ENCODE results near the gene CADM4. TPM values are rescaled to one million over a fixed set of nuclear protein-coding genes. Genes with fewer than 3 reads are reported as not detected.

Gene CADM4
- total and polyA plus RNA-seq, 10 of the 15 experiments (the other 5 are each of a cell fraction or from before 2014, with no cell fraction given) = 0.04 to 0.12 (median 0.08) TPM; not detected in 5

DNA sequence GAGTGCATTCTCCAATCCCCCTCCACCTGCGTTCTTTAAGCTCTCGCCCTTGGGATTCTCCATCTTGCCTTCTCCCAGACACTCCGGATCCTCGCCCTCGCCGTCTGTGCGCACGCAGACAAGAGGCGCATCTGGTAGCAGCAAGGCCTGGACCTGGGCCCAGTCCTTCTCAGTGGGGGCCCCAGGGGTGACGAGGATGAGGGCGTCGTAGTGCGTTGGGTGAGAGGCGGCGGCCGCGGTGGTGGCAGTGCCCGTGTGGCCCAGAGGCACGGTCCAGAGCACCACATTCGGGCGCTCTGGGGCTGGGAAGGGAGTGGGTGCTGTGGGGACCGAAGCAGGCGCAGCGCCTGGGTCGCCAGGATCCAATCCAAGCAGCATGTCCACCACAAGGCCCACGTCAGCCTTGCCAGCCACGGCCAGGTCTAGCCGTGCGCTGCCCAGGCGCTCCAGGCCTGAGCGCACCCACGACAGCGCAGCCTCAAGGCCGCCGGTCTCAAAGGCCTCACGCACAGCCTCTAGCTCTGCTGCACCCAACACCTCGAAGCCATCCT lies 46.8 kb downstream of the CADM4 start:
- Histone ChIP-seq H3K4me1 (ENCODE audit: control insufficient read depth, insufficient read depth, low read length) (peaks cover 5% of the 10 kb centered on the region; the same call in 1 of the 2 replicates), H3K9me3 (replicated peaks; ENCODE audit: control insufficient read depth, insufficient read depth, low read length) (no peaks in the 10 kb centered on the region), H4K20me1 (ENCODE audit: control insufficient read depth, insufficient read depth) (no peaks in the 10 kb centered on the region), H3K4me3 (no peak overlapping the region), H2AFZ (ENCODE audit: control insufficient read depth, low read depth, low read length) (no peak overlapping the region), H3K27ac (ENCODE audit: control insufficient read depth, insufficient read depth) (no peak overlapping the region), H3K27me3 (replicated peaks in 1 of 2; ENCODE audit: control insufficient read depth in 2 of 2, insufficient read depth in 2 of 2, low read length in 1 of 2) (no peaks in the 10 kb centered on the region), H3K79me2 (ENCODE audit: control insufficient read depth, insufficient read depth, low read length) (peaks cover 29% of the 10 kb centered on the region), H3K36me3 (ENCODE audit: control insufficient read depth in 2 of 2, insufficient read depth in 2 of 2, low read length in 1 of 2) (peaks cover 3 to 6% of the 10 kb centered on the region in 2 experiments; a peak in 3 of 4 replicates), H3K9ac (ENCODE audit: control insufficient read depth, insufficient read depth, low read length) (no peak overlapping the region), H3K4me2 (ENCODE audit: control insufficient read depth, insufficient read depth) (no peak overlapping the region)
- ChIA-PET CTCF (interaction anchor here (1.2 to 6.6 kb wide), 5 partner anchors 10 to 146 kb away, joined by 4 to 169 read pairs (median 36); no protein-coding TSS in a partner anchor), POLR2A (no interaction called here), RAD21 (ENCODE audit: unreplicated experiment) (interaction anchor here (4.8 kb wide), 1 partner anchor 38 kb away, joined by 92 read pairs; no protein-coding TSS in a partner anchor), SMC1A (ENCODE audit: uncharacterized antibody, unreplicated experiment) (interaction anchor here (0.7 to 5.4 kb wide), 2 partner anchors 37 to 444 kb away, joined by 3 to 59 read pairs; no protein-coding TSS in a partner anchor)
- WGBS (ENCODE audit: insufficient coverage, insufficient replicate concordance, low lambda C conversion rate, missing lambda C conversion rate) = 99% methylated on average over 35 of the region's 37 CpGs
- ATAC-seq (no peak), FAIRE-seq (no peak), DNase-seq (ENCODE audit: low read depth, low spot score) (no peak)
- in situ Hi-C loops (cut with MboI) (no loop called here), intact Hi-C loops (cut with micrococcal nuclease; ENCODE audit: unreplicated experiment) (no loop called here)
- no TSS peak for BruUV-seq (replicated peaks)
- no peak for TF ChIP-seq EED (IDR thresholded peaks at IDR 0.05; ENCODE audit: low read depth)

DNA sequence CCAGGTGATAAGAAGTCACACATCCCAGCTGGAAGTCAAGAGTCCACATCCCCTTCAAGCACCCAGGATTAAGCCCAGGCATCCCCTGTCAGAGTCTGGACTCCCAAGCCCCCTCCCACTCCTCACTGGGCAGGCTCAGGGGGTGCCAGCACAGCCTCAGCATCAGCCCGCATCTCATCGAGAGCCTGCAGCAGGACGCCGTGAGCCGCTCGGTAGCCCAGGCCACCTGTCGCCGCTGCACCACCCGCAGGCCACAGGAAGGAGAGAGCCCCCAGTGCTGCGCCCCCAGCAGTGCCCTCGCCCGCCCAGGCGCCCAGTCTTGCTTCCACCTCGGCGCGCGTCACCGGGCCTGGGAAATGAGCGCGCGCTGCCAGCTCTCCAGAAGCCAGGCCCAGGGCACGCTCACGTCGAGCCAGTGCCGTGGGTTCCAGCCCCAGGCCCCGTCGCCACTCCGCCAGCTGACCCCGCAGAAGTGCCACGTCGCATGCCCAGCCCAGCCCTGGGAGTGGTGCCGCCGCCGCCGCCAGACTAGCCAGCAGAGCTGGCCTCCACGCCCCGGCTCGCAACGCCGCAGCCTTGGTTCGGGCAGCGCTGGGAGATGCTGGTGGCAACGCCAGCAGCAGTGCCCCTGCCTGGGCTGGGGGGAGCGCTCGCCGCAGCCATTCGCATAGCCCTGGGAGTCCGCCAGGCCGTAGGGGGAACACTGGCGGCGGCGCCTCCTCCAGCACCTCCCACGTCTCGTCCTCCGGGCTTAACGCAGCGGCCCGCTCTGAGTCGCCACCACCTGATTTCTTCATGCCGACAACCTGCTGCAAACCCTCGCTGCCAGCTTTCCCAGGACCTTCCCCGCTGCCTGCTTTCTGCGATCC lies 47.5 kb downstream of the CADM4 start:
- no peaks in the 10 kb centered on the region for H3K9me3 ChIP-seq (replicated peaks; ENCODE audit: control insufficient read depth, insufficient read depth, low read length)
- no peak for ATAC-seq
- CTCF ChIA-PET = interaction anchor here (1.2 to 6.6 kb wide), 3 partner anchors 37 to 145 kb away, joined by 4 to 169 read pairs (median 7); no protein-coding TSS in a partner anchor
- no peak overlapping the region for H3K4me2 ChIP-seq (ENCODE audit: control insufficient read depth, insufficient read depth)
- DNase-seq (ENCODE audit: low read depth, low spot score) = no peak
- no TSS peak for BruUV-seq (replicated peaks)
- no peaks in the 10 kb centered on the region for H3K4me1 ChIP-seq (ENCODE audit: control insufficient read depth, insufficient read depth, low read length)
- intact Hi-C loops (cut with micrococcal nuclease; ENCODE audit: unreplicated experiment) = no loop called here
- in situ Hi-C loops (cut with MboI) = no loop called here
- H3K36me3 ChIP-seq (ENCODE audit: control insufficient read depth in 2 of 2, insufficient read depth in 2 of 2, low read length in 1 of 2) = peaks cover 3 to 6% of the 10 kb centered on the region in 2 experiments; a peak in 3 of 4 replicates
- no peak overlapping the region for H3K9ac ChIP-seq (ENCODE audit: control insufficient read depth, insufficient read depth, low read length)
- no peaks in the 10 kb centered on the region for H3K27me3 ChIP-seq (replicated peaks in 1 of 2; ENCODE audit: control insufficient read depth in 2 of 2, insufficient read depth in 2 of 2, low read length in 1 of 2)
- H2AFZ ChIP-seq (ENCODE audit: control insufficient read depth, low read depth, low read length) = no peak overlapping the region
- RAD21 ChIA-PET (ENCODE audit: unreplicated experiment) = no interaction called here
- POLR2A ChIA-PET = interaction anchor here (0.6 to 0.7 kb wide), 2 partner anchors 49 to 516 kb away, joined by 3 to 5 read pairs; no protein-coding TSS in a partner anchor
- H4K20me1 ChIP-seq (ENCODE audit: control insufficient read depth, insufficient read depth) = no peaks in the 10 kb centered on the region
- SMC1A ChIA-PET (ENCODE audit: uncharacterized antibody, unreplicated experiment) = no interaction called here
- TF ChIP-seq NBN (IDR thresholded peaks at IDR 0.05) = no peak
- TF ChIP-seq, protein P1, sequence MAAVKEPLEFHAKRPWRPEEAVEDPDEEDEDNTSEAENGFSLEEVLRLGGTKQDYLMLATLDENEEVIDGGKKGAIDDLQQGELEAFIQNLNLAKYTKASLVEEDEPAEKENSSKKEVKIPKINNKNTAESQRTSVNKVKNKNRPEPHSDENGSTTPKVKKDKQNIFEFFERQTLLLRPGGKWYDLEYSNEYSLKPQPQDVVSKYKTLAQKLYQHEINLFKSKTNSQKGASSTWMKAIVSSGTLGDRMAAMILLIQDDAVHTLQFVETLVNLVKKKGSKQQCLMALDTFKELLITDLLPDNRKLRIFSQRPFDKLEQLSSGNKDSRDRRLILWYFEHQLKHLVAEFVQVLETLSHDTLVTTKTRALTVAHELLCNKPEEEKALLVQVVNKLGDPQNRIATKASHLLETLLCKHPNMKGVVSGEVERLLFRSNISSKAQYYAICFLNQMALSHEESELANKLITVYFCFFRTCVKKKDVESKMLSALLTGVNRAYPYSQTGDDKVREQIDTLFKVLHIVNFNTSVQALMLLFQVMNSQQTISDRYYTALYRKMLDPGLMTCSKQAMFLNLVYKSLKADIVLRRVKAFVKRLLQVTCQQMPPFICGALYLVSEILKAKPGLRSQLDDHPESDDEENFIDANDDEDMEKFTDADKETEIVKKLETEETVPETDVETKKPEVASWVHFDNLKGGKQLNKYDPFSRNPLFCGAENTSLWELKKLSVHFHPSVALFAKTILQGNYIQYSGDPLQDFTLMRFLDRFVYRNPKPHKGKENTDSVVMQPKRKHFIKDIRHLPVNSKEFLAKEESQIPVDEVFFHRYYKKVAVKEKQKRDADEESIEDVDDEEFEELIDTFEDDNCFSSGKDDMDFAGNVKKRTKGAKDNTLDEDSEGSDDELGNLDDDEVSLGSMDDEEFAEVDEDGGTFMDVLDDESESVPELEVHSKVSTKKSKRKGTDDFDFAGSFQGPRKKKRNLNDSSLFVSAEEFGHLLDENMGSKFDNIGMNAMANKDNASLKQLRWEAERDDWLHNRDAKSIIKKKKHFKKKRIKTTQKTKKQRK (IDR thresholded peaks at IDR 0.05; ENCODE audit: low read depth, low read length) = no peak
- TF ChIP-seq POLR2A (IDR thresholded peaks at IDR 0.05; ENCODE audit: low read depth, low read length) = peak; percentile 26; the same call in 1 of the 2 replicates
- H3K27ac ChIP-seq (ENCODE audit: control insufficient read depth, insufficient read depth) = no peak overlapping the region
- H3K4me3 ChIP-seq = no peak overlapping the region
- WGBS (ENCODE audit: insufficient coverage, insufficient replicate concordance, low lambda C conversion rate, missing lambda C conversion rate) = 99% methylated on average over 53 of the region's 63 CpGs
- peaks cover 22% of the 10 kb centered on the region for H3K79me2 ChIP-seq (ENCODE audit: control insufficient read depth, insufficient read depth, low read length)
- no peak for FAIRE-seq
